Neuronal stem cell (in vitro differentiated cells): ENCODE measurements around the gene GPR17.

Source experiments
- DNase-seq: peaks from one replicate; pipeline ENCODE4 v3.0.0-alpha.2; 2013; ENCODE audit warnings: low spot score
- H2AFZ ChIP-seq: one replicate; pipeline ENCODE4 v1.6.1; 2013; ENCODE audit warnings: mild to moderate bottlenecking, low read length, inconsistent platforms
- H2AK5ac ChIP-seq: 2 replicates; pipeline ENCODE4 v1.6.1; 2013; ENCODE audit warnings: low read depth, mild to moderate bottlenecking, inconsistent platforms, low read length, moderate library complexity, mixed read lengths
- H2BK120ac ChIP-seq: 2 replicates; pipeline ENCODE4 v1.6.1; 2013; ENCODE audit warnings: low read depth, mild to moderate bottlenecking, inconsistent platforms, low read length, moderate library complexity, mixed read lengths
- H2BK12ac ChIP-seq: one replicate; pipeline ENCODE4 v1.6.1; 2013; ENCODE audit warnings: low read length, inconsistent platforms
- H2BK15ac ChIP-seq: 2 replicates; pipeline ENCODE4 v1.6.1; 2013; ENCODE audit warnings: mild to moderate bottlenecking, low read length, inconsistent platforms, mixed read lengths
- H2BK5ac ChIP-seq: one replicate; pipeline ENCODE4 v1.6.1; 2013; ENCODE audit warnings: inconsistent platforms, mild to moderate bottlenecking, low read length, moderate library complexity
- H3K14ac ChIP-seq: one replicate; pipeline ENCODE4 v1.6.1; 2013; ENCODE audit warnings: low read length, inconsistent platforms
- H3K18ac ChIP-seq: 2 replicates; pipeline ENCODE4 v1.6.1; 2013; ENCODE audit warnings: low read length, inconsistent platforms
- H3K23ac ChIP-seq: 2 replicates; pipeline ENCODE4 v1.6.1; 2013; ENCODE audit warnings: low read depth, mild to moderate bottlenecking, mixed read lengths, low read length, inconsistent platforms; ENCODE audit not compliant: poor library complexity
- H3K27ac ChIP-seq: replicated peaks from 3 replicates; pipeline ENCODE4 v1.5.1; 2013; ENCODE audit warnings: low read length, inconsistent platforms
- H3K27me3 ChIP-seq, 3 experiments: 2 replicates each; pipeline ENCODE4 v1.6.1; 2013; ENCODE audit warnings: low read length in 3 of 3, mild to moderate bottlenecking in 2 of 3, inconsistent platforms in 1 of 3, low read depth in 1 of 3, mixed read lengths in 1 of 3, moderate library complexity in 1 of 3; ENCODE audit not compliant: control insufficient read depth in 3 of 3, insufficient read depth in 3 of 3
- H3K36me3 ChIP-seq, 2 donors: replicated peaks in 1 of 2; 2 replicates each; pipeline ENCODE4 v1.6.1; 2013; ENCODE audit warnings: low read length in 2 of 2; ENCODE audit not compliant: control insufficient read depth in 2 of 2, insufficient read depth in 2 of 2
- H3K4ac ChIP-seq: 2 replicates; pipeline ENCODE4 v1.6.1; 2013; ENCODE audit warnings: inconsistent platforms, mild to moderate bottlenecking, low read length, moderate library complexity
- H3K4me1 ChIP-seq, 2 donors: 1 replicate in 1 of 2; 2 replicates in 1 of 2; pipeline ENCODE4 v1.6.1; 2013; ENCODE audit warnings: low read length in 2 of 2, low read depth in 1 of 2; ENCODE audit not compliant: control insufficient read depth in 2 of 2, insufficient read depth in 1 of 2
- H3K4me2 ChIP-seq: one replicate; pipeline ENCODE4 v1.6.1; 2013; ENCODE audit warnings: mild to moderate bottlenecking, low read length, inconsistent platforms; ENCODE audit not compliant: insufficient read depth, poor library complexity, severe bottlenecking
- H3K4me3 ChIP-seq, 2 donors: 2 replicates each; pipeline ENCODE4 v1.5.1; 2013; ENCODE audit warnings: low read length in 2 of 2, mild to moderate bottlenecking in 2 of 2, inconsistent platforms in 1 of 2, moderate library complexity in 1 of 2
- H3K79me1 ChIP-seq: one replicate; pipeline ENCODE4 v1.6.1; 2013; ENCODE audit warnings: low read depth, mild to moderate bottlenecking, inconsistent platforms, low read length, moderate library complexity
- H3K9ac ChIP-seq: one replicate; pipeline ENCODE4 v1.6.1; 2013; ENCODE audit warnings: mild to moderate bottlenecking, low read depth, low read length, inconsistent platforms; ENCODE audit not compliant: poor library complexity
- H3K9me3 ChIP-seq, 2 donors: replicated peaks in 1 of 2; 2 replicates each; pipeline versions ENCODE3 to v1.6.1; 2013; ENCODE audit warnings: low read length in 2 of 2, mild to moderate bottlenecking in 2 of 2, inconsistent platforms in 1 of 2, low read depth in 1 of 2, mixed read lengths in 1 of 2, moderate library complexity in 1 of 2; ENCODE audit not compliant: control insufficient read depth in 2 of 2, insufficient read depth in 1 of 2
- H4K8ac ChIP-seq: one replicate; pipeline ENCODE4 v1.6.1; 2013; ENCODE audit warnings: low read depth, mild to moderate bottlenecking, inconsistent platforms, low read length, moderate library complexity
- H4K91ac ChIP-seq: one replicate; pipeline ENCODE4 v1.6.1; 2013; ENCODE audit warnings: low read length, low read depth, mild to moderate bottlenecking, inconsistent platforms; ENCODE audit not compliant: poor library complexity
- WGBS, 2 donors: extraction: QIAGEN DNeasy Blood & Tissue Kit; methylation state at CpG; one replicate each; pipeline ENCODE4 v1.1.7; 2013; ENCODE audit warnings: missing lambda C conversion rate in 2 of 2, mixed read lengths in 1 of 2; ENCODE audit not compliant: insufficient read length in 2 of 2, insufficient replicate concordance in 1 of 2; ENCODE audit errors: extremely low coverage in 2 of 2; 5-methylcytosine and 5-hydroxymethylcytosine counted together

Gene GPR17

GRCh38 chr2:127662937-127663565 lies 17.1 kb downstream of the GPR17 start:
- no peak overlapping the region for H4K91ac ChIP-seq
- peaks cover 0 to 3% of the 10 kb centered on the region in 2 donors for H3K9me3 ChIP-seq
- no peak overlapping the region for H3K14ac ChIP-seq
- no peak overlapping the region for H3K27ac ChIP-seq
- no peak overlapping the region for H2BK12ac ChIP-seq
- no peaks in the 10 kb centered on the region for H3K79me1 ChIP-seq
- H4K8ac ChIP-seq: no peak overlapping the region
- no peak overlapping the region for H3K4ac ChIP-seq
- no peak overlapping the region for H2BK15ac ChIP-seq
- H3K4me3 ChIP-seq: no peak overlapping the region
- DNase-seq: no peak
- no peak overlapping the region for H3K9ac ChIP-seq
- H3K4me2 ChIP-seq: no peak overlapping the region
- WGBS, 2 donors: no CpG with 5 or more reads among the region's 9 CpGs
- peak overlapping the region; percentile 80 for H2AK5ac ChIP-seq
- peak overlapping the region; percentile 67 for H3K18ac ChIP-seq
- no peak overlapping the region for H2BK5ac ChIP-seq
- H3K36me3 ChIP-seq: no peaks in the 10 kb centered on the region
- H3K4me1 ChIP-seq: peaks cover 13 to 16% of the 10 kb centered on the region in 2 donors
- H3K23ac ChIP-seq: peak overlapping the region; percentile 0
- peaks cover 0 to 68% (median 31%) of the 10 kb centered on the region in 3 experiments for H3K27me3 ChIP-seq
- H2BK120ac ChIP-seq: no peak overlapping the region
- H2AFZ ChIP-seq: no peak overlapping the region

- peaks cover 0 to 68% (median 31%) of the 10 kb centered on the region in 3 experiments for H3K27me3 ChIP-seq
Measured at GRCh38 chr2:127663566-127664064, 17.7 kb downstream of the GPR17 start.

GRCh38 chr2:127664065-127664894 lies 18.3 kb downstream of the GPR17 start:
- peaks cover 0 to 3% of the 10 kb centered on the region in 2 donors for H3K9me3 ChIP-seq
- no peaks in the 10 kb centered on the region for H3K79me1 ChIP-seq
- peak overlapping the region; percentile 32 for H3K9ac ChIP-seq
- no peak overlapping the region for H3K27ac ChIP-seq
- H3K36me3 ChIP-seq: no peaks in the 10 kb centered on the region
- H2AFZ ChIP-seq: peak overlapping the region; percentile 74
- no peak overlapping the region for H3K23ac ChIP-seq
- peak overlapping the region; percentile 59 for H3K4me2 ChIP-seq
- peaks cover 0 to 72% (median 31%) of the 10 kb centered on the region in 3 experiments for H3K27me3 ChIP-seq
- no peak overlapping the region for H2BK12ac ChIP-seq
- H2BK15ac ChIP-seq: no peak overlapping the region
- peaks cover 13 to 16% of the 10 kb centered on the region in 2 donors for H3K4me1 ChIP-seq
- no peak overlapping the region for H2BK120ac ChIP-seq
- peak overlapping the region; percentile 0 for H2AK5ac ChIP-seq
- H4K91ac ChIP-seq: no peak overlapping the region
- H4K8ac ChIP-seq: no peak overlapping the region
- no peak overlapping the region for H2BK5ac ChIP-seq
- no peak overlapping the region for H3K14ac ChIP-seq
- peak overlapping the region in 1 of 2 donors; percentile 76 for H3K4me3 ChIP-seq
- no CpG with 5 or more reads among the region's 69 CpGs for WGBS, 2 donors
- no peak for DNase-seq
- H3K4ac ChIP-seq: no peak overlapping the region
- H3K18ac ChIP-seq: peak overlapping the region; percentile 97

More at GRCh38 chr2:127663566-127664064, 17.7 kb downstream of the GPR17 start:
- Histone ChIP-seq H2AK5ac (peak overlapping the region; percentile 5), H3K23ac (no peak overlapping the region), H3K27ac (no peak overlapping the region), H3K4me2 (peak overlapping the region; percentile 59), H2BK12ac (no peak overlapping the region), H3K9me3 (peaks cover 0 to 3% of the 10 kb centered on the region in 2 donors), H2AFZ (no peak overlapping the region), H3K79me1 (no peaks in the 10 kb centered on the region), H3K4me1 (peaks cover 13 to 16% of the 10 kb centered on the region in 2 donors), H3K14ac (no peak overlapping the region), H3K9ac (no peak overlapping the region), H3K36me3 (no peaks in the 10 kb centered on the region), H2BK120ac (no peak overlapping the region), H4K91ac (no peak overlapping the region), H2BK5ac (no peak overlapping the region), H4K8ac (no peak overlapping the region), H3K4ac (no peak overlapping the region), H3K18ac (peak overlapping the region; percentile 97), H2BK15ac (no peak overlapping the region), H3K4me3 (no peak overlapping the region)
- WGBS, 2 donors: no CpG with 5 or more reads among the region's 6 CpGs
- no peak for DNase-seq

- no peak overlapping the region for H3K4me2 ChIP-seq
Measured at GRCh38 chr2:127664895-127665225, 18.9 kb downstream of the GPR17 start.

More at GRCh38 chr2:127664895-127665225, 18.9 kb downstream of the GPR17 start:
- Histone ChIP-seq H3K27me3 (peaks cover 0 to 68% (median 31%) of the 10 kb centered on the region in 3 experiments), H3K23ac (no peak overlapping the region), H4K91ac (no peak overlapping the region), H3K4me3 (no peak overlapping the region), H2BK5ac (no peak overlapping the region), H3K79me1 (no peaks in the 10 kb centered on the region), H2AFZ (no peak overlapping the region), H3K18ac (no peak overlapping the region), H3K9me3 (peaks cover 0 to 3% of the 10 kb centered on the region in 2 donors), H3K27ac (no peak overlapping the region), H2BK120ac (no peak overlapping the region), H3K4ac (no peak overlapping the region), H3K9ac (no peak overlapping the region), H2BK15ac (no peak overlapping the region), H4K8ac (no peak overlapping the region), H3K36me3 (no peaks in the 10 kb centered on the region), H3K4me1 (peaks cover 13 to 16% of the 10 kb centered on the region in 2 donors), H2BK12ac (no peak overlapping the region), H2AK5ac (peak overlapping the region; percentile 0), H3K14ac (no peak overlapping the region)
- no CpG with 5 or more reads among the region's 6 CpGs for WGBS, 2 donors
- no peak for DNase-seq
